Measurements from ENCODE around the gene AP2B1.

The AP2B1 gene

GRCh38 chr17:35773679-35774425 lies 186.7 kb downstream of the AP2B1 start:
- DNase-seq (ENCODE audit: low read depth): no peak

- no peak for DNase-seq (ENCODE audit: low read depth)
Observed at GRCh38 chr17:35774499-35774898, 187.4 kb downstream of the AP2B1 start.

DNA sequence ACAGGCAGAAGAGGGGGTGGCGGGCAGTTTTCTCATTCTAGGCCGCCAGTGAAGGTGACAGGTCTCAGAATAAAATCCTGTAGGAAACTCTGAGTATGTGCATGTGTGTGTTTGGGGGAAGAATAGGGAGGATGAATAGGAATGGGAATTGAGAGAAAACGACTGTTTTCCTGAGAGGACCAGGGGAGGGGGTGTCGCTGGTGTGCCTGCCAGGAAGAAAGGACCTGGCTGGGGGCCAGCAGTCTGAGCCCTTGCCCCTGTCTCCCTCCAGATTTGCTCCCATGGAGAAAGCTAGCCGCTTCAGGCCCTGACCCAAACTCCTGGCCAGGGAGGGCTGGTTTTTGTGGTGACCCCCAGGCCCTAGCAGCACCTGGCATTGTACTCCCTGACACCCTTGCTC lies 187.9 kb downstream of the AP2B1 start:
- DNase-seq (ENCODE audit: low read depth): no peak

DNA sequence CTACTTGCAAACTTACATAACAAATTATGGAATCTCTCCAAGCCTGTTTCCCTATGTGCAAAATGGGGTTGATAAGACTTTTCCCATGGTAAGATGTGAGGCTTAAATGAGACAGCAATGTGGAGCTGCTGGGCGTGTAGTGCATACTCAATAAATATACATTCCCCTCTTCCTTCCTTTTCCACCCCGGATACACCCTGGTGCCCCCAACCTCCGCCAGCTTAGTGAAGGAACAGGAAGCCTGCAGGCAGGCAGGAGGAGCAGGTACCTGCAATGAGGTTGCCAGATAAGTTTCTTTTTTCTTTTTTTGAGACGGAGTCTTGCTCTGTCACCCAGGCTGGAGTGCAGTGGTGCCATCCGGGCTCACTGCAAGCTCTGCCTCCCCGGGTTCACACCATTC lies 188.5 kb downstream of the AP2B1 start:
- DNase-seq (ENCODE audit: low read depth): no peak
